ENCODE results near the gene GRIN3B. TPM values are rescaled to one million over a fixed set of nuclear protein-coding genes. Genes with fewer than 3 reads are reported as not detected.
"Not testable (repeated sequence)": the region's sequence is repeated elsewhere in the genome, so short reads cannot be mapped to it uniquely, and the experiment has no call there.

Gene GRIN3B, protein sequence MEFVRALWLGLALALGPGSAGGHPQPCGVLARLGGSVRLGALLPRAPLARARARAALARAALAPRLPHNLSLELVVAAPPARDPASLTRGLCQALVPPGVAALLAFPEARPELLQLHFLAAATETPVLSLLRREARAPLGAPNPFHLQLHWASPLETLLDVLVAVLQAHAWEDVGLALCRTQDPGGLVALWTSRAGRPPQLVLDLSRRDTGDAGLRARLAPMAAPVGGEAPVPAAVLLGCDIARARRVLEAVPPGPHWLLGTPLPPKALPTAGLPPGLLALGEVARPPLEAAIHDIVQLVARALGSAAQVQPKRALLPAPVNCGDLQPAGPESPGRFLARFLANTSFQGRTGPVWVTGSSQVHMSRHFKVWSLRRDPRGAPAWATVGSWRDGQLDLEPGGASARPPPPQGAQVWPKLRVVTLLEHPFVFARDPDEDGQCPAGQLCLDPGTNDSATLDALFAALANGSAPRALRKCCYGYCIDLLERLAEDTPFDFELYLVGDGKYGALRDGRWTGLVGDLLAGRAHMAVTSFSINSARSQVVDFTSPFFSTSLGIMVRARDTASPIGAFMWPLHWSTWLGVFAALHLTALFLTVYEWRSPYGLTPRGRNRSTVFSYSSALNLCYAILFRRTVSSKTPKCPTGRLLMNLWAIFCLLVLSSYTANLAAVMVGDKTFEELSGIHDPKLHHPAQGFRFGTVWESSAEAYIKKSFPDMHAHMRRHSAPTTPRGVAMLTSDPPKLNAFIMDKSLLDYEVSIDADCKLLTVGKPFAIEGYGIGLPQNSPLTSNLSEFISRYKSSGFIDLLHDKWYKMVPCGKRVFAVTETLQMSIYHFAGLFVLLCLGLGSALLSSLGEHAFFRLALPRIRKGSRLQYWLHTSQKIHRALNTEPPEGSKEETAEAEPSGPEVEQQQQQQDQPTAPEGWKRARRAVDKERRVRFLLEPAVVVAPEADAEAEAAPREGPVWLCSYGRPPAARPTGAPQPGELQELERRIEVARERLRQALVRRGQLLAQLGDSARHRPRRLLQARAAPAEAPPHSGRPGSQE
- total RNA-seq: not detected

DNA sequence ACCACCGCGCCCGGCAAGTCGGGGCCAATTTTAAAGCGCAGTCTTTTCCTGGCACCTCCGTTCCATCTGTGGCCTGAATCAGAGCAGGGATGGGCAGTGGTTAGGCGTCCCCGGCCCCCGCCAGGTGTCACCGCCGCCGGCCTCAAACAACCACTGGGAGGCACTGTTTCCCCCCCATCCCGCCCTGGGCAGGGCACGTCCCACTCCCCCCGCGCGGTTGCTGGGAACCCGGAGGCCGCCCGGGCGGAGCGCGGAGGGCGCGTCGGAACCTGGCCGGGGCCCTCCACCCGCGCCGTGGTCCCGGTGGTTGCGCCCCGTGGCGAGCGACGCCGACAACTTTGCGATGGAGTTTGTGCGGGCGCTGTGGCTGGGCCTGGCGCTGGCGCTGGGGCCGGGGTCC lies at the start of gene GRIN3B:
TSS of gene GRIN3B (plus strand) at position 325 of the 400 bp plus-strand sequence. CDS start at position 344, 19 bp downstream.
- peak; percentile 67 for DNase-seq

DNA sequence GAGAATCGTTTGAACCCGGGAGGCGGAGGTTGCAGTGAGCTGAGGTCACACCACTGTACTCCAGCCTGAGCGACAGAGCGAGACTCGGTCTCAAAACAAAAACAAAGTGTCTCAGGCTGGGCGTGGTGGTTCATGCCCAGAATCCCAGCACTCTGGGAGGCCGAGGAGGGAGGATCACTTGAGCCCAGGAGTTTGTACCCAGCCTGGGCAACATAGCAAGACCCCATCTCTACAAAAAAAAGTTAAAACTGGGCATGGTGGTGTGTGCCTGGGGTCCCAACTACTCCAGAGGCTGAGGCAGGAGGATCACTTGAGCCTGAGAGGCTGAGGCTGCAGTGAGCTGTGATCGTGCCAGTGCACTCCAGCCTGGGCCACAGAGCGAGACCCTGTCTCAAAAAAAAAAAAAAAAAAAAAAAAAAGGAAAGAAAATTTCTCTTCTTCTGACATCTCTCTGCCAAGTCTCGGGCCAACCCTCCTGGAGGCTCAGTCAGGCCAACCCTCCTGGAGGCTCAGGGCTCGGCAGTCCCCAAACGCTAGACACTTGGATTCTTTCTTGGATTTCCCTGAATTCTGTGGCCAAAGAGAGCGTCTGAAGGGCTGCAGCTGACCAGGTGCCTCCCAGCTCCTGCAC lies 48.1 kb upstream of the GRIN3B start:
- DNase-seq: no peak

DNA sequence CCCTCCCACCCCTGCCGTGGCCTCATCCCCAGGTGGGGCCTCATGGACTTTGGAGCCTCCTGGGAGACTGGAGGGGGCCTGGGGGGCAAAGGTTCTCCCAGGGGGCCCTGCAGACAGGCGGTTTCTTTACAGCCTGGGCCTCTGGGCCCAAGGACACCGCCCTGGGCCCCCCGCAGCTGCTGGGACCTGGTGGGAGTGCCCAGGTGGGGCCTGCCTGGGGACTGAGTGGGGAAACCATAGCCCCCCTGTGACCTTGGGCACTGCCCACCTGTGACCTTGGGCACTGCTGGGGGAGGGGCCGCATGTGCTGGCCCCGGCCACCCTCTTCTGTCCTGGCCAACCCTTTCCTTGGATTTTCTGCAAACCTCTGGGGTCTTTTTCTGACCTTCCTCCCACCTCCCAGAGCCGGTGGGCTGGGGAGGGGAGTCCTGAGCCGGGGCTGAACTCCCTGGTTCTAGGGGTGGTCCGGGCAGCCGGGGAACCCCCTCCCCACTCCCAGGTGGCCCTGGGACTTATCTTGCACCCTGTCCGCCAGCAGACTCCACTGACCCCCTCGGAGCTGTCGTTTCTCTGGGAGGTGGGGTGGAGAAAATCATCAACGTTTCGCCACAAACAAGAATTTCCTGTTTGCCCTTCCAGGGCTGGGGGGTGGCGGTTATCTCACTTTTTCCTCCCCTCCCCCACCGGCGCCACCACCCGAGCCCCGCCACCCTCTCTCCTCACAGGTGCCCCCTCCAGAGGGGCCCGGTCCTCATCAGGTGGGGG lies 47.4 kb upstream of the GRIN3B start:
- no peak for DNase-seq

DNA sequence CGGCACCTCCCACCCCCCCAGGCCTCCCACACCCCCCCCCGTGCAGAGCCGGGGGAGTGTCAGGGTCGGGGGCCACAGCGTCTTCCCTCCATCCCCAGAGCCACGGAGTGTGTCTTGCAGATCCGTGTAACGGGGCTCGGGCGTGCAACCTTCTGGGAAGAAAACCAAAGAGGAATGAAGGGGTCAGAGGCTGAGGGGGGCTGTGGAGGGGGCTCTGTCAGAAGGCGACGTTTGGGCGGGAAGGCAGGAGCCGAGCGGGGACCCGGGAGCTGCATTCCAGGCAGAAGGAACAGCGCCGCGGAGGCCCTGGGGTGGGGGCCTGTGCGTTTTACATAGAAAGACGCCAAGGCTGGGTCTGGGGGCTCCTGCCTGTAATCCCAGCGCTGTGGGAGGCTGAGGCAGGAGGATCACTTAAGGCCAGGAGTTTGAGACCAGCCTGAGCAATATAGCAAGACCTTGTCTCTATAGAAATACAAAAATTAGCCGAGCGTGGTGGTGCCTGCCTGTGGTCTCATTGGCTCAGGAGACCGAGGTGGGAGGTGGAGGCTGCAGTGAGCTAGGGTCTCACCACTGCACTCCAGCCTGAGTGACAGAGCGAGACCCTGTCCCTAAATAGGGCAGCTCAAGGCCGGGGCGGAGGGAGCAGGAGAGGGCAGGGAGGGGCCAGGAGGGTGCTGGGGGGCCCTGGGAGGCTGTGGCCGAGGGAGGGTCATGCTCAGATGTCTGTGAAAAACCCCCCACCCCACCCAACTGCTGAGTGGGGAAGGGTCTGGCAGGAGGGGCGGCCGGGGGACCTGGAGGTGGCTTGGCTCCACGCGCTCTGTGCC lies 46.6 kb upstream of the GRIN3B start:
- DNase-seq: no peak

DNA sequence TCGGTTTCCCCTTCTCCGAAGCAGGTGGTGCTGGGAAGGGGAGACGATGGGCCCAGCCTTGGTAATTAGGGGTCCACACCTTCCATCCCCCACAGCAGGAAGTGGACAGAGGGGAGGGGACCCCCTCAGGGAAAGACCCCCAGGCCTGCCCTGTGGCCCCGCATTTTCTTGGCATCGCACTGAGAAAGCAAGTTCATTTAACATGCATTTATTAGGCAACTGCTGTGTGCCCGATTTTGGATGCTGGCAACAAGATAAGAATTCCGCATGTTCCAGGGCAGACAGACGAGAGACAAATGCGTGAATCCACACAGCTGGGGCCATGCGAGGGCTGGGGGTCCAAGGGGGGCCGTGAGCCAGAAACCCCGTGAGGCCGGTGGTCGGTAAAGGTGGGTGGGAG lies 45.9 kb upstream of the GRIN3B start:
- DNase-seq: no peak

DNA sequence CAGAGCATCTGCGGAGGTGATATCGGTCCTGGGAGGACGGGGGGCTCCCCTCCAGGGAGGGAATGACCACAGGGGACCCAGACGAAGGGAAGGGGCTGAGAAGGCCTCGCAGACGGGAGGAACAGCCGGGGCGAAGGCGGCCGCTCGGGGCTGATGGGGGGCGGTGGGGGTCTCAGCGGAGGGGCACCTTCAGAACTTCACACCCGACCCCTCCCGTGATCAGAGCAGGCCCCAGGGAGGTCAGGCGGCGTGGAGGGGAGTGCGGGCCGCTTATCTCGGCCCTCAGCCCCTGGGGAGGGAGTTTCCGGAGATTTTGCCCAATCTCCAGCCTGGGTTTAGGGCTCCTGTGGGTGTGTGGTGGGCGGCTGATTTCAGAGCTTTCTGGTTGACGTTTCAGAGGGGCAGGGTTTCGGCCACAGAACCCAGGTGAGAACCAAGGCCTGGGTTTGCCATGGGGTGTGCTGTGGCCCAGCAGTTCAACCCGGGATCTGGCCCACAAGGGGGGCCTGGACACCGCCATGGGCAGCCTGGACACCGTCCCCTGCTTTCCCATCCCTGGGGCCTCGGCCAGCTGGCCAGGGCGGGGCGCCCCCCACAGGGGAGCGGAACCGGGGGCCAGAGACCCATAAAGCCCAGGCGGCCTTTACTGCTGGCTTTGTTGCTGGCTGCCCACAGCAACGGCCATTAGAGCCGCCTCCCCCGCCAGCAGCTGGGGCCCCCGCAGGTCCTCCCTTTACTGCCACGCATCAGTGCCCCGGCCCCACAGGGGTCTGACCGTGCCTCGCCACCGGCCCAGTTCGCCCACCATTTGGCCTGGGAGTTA lies 45.3 kb upstream of the GRIN3B start:
- DNase-seq: no peak

DNA sequence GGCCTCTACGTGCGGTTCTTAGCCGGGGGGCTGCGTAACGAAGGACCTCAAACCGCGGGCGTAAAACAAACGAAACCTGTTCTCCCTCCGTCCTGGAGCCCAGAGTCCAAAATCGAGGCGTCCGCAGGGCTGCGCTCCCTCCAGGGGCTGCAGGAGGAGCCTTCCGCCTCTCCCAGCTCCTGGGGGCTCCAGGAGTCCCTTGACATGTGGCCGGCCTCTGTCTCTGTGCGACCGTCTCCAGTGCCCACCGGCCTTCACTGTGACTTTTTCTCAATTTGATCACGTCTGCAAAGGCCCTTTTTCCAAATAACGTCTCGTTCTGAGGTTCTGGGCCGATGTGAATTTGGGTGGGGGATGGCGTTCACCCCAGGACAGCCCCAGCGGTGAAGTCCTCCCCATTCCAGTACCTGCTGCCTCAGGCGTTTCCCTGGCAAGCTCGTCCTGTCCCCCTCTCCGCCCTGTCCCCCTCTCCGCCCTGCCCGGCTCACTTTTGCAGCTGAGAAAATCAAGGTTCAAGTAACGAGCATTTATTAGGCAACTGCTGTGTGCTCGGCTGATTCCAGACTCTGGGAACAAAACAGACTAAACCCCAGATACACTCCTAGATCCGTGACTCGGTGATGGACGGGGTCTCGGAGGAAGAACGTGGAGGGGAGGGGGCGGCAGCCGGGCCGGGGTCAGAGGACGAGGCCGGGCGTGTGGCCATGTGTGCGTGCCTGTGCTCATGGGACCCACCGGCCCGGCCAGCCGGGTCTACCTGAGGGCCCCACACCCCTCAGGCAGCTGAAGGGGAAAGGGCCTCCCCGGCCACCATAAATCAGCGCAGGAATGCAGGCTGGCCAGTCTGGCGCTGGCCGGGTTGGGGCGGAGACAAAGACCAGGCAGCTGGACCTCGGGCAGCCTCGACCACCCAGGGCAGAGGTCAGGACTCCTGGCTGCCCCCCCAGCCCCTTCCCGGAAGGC lies 44.1 kb upstream of the GRIN3B start:
- no peak for DNase-seq

DNA sequence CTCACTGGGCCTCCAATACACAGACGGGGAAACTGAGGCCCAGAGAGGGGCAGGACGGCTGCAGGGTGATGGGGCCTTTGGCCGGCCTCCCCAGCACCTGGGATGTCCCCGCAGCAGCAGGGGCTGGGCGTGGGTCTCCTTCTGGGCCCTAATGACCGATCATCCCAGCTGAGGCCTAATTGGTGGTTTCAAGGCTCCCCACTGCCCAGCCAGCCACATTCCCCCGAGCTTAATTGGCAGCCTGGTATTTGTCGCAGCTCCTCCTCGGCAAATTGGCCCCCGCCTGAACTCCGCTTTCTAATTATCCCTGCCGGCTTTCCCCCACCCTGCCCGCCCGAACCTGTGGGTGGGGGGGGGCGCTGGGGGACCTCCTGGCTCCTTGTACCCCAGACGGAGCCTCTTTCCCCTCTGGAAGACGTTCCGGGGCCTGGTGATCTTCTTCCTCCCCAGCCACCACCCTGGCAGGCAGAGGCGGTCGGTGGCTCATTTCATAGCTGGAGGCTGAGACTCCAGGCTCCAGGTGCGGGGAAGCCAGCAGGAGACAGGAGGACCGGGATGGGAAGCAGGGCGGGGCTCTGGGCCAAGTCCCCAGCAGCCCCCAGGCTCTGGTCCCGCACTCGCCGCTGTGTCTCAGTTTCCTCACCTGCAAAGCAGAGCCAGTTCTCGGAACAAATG lies 43.3 kb upstream of the GRIN3B start:
- peak; percentile 50 for DNase-seq

DNA sequence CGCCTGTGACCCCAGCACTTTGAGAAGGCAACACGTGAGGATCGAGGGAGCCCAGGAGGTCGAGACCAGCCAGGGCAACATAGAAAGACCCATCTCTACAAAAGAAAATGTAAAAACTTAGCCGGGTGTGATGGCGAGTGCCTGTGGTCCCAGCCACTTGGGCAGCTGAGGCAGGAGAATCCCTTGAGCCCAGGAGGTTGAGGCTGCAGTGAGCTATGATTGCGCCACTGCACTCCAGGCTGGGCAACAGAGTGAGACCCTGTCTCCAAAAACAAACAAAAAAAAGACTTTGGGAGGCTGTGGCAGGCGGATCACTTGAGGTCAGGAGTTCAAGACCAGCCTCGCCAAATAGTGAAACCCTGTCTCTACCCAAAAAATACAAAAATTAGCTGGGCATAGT lies 42.6 kb upstream of the GRIN3B start:
- not testable (repeated sequence) for DNase-seq

DNA sequence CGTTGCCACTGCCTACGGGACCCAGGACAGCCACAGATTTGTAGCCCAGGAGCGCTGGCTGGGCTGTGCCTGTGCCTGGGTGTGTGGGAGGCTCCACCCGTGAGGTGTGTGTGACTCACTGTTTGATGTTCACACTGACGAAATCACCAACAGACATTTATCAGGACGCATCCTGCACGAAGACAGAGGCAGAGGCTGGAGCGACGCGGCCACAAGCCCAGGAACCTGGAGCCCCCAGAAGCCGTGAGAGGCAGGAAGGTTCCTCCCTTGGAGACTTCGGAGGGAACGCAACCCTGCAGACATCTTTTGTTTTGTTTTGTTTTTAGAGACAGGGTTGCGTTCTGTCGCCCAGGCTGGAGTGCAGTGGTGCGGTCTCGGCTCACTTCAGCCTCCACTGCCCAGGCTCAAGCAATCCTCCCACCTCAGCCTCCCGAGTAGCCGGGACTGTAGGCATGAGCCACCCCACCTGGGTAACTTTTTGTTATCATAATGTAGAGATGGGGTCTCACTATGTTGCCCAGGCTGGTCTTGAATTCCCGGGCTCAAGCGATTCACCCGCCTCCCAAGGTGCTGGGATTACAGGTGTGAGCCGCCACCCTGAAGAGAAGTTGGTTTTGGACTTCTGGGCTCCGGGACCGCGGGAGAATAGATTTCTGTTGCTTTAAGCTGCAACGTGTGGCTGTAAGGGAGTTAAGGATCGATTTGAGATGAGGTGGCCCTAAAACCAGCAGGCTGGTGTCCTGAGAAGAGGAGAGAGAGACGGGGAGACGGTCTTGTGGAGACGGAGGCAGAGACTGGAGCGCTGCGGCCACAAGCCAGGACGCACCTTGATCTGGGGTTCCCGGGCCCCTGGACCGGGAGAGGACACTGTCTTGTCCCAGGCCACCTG lies 41.0 kb upstream of the GRIN3B start:
- no peak for DNase-seq

DNA sequence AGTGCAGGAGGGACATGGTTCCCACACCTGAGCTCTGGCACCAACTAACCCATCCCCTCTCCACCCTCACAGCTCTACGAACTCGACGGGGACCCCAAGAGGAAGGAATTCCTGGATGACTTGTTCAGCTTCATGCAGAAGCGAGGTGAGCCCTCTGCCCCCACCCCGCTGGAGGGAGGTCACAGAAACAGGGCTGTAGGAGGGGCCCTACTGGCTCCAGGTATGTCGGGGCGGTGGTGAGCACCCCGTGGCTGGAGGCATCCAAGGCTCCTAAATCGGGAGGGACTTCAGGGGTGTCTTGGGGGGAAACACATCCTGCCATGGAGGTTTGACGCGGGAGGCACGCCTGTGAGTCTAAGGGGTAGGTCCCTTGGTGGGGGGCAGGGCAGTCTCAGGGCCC lies 40.2 kb upstream of the GRIN3B start:
- DNase-seq: no peak

DNA sequence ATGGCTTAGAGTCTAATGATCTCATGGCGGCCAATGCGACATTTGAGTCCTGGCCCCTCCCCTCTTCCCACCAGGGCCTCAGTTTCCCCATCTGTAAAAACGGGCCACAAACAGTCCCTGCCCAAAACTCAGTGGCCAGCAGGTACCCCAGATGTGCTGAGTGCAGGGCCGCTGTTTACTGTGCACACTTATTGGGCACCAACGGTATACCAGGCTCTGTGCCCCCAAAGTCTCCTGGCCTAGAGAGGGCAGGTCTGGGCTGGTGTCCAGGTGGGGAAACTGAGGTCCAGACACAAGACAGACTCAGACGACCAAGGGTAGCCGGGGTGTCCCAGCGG lies 39.6 kb upstream of the GRIN3B start:
- DNase-seq: no peak

DNA sequence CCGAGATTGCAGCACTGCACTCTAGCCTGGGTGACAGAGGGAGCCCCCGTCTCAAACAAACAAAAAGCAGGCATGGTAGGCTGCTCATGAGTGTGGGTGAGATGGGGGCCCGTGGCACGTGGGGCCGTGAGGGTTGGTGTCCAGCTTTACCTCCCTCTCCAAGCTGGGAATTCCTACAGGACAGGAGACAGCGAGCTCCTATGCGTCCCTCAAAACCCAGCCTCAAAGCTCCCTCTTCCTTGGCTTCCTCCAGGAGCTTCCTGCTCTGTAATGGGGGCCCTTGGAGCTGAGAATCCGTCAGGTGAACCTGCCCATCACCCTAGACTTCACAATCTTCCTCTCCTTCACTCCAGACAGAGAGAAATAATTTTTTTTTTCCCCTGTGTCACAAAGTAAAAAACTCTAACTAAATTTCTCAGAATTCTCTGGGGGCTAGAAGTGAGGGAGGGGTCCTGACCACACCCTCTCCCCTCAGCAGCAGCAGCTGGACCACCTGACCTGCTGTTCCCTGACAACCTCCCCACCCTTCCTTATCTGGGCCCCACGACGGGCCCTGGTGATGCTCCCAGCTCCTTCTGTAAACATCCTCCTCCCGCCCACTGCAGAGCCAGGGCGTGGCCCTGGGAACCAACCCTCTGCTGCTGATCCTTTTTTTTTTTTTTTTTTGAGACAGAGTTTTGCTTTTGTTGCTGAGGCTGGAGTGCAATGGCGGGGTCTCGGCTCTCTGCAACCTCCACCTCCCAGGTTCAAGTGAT lies 38.2 kb upstream of the GRIN3B start:
- peak; percentile 70 for DNase-seq

DNA sequence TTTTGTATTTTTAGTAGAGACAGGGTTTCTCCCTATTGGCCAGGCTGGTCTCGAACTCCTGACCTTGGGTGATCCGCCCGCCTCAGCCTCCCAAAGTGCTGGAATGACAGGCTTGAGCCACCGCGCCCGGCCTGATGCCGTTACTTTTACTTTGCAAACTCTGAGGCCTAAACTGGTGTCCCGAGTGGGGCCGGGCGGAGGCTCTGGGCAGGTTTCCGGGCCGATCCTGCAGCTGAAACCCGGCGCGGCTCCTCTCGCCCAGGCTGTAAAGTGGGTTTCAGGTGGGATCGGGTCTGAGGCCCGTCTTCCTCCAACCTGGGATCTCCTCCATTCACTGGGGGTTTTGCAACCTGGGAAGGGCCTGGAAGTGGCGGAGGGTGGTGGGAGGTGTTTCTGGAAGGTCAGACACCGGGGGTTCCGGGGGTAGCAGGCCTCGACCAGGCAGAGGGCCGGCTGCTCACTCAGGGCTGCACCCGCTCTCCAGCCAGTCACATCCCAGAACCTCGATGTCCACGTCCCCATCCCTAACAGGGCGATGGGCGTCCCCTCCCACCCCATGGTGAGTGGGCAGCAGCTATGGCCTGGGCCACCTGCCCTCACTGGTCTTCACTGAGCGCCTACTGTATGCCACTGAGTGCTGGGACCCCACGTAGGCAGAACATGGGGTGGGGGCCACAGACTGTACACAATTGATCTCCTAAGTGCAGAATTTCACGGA lies 37.4 kb upstream of the GRIN3B start:
- no peak for DNase-seq

DNA sequence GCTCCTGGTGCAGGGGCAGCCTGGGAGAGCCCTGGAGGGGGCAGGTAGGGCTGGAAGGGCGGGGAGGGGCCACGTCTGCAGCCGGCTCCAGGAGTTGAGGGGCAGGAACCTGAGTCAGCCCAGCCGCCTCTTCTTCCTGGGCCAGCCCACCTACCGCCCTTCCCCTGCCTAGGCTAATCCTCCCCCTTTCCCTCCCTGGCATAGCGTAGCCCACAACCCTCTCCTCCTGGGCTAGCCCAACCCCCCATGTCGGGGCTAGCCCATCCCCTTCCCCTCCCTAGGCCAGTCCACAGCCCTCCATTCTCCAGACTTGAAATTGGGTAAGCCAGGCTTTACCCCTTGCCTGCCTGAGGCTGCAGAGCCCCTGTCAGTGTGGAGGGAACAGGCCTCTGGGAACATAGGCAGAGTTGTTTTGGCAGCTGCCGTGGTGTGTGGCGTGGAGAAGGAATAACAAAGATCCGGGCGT lies 36.7 kb upstream of the GRIN3B start:
- peak; percentile 63 for DNase-seq

DNA sequence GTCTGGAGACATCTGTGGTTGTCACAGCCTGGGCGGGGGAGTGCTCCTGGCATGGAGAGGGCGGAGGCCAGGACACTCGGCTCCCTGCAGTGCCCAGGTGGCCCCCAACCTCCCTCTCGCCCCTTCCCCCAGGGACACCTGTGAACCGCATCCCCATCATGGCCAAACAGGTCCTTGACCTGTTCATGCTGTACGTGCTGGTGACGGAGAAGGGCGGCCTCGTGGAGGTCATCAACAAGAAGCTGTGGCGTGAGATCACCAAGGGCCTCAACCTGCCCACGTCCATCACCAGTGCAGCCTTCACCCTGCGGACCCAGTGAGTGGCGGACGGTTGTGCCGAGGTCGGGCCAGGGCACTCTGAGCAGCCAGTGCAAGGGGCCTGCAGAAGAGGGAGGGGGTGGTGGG lies 36.1 kb upstream of the GRIN3B start:
- no peak for DNase-seq
